HepG2 (cell line): Measurements from ENCODE around the gene WIPF2. TPM values are rescaled to one million over a fixed set of nuclear protein-coding genes. Genes with fewer than 3 reads are reported as not detected.

Experiments
- BHLHE40 ChIP-seq: IDR thresholded peaks from 2 replicates; pipeline ENCODE4 v1.6.1; 2011; ENCODE audit warnings: low read length, improper control_type of control experiment
- ELF4 ChIP-seq: sonication (generic); formaldehyde crosslinking; IDR thresholded peaks from 2 replicates; pipeline ENCODE4 v1.5.0; 2020; ENCODE audit warnings: missing genetic modification reagents, mild to moderate bottlenecking, moderate library complexity, borderline replicate concordance
- FOXC1 ChIP-seq: sonication (generic); formaldehyde crosslinking; IDR thresholded peaks from 2 replicates; pipeline ENCODE4 v1.8.0; 2022; ENCODE audit warnings: mild to moderate bottlenecking, missing genetic modification reagents, borderline replicate concordance
- MAFG ChIP-seq: sonication (generic); formaldehyde crosslinking; IDR thresholded peaks from 2 replicates; pipeline ENCODE4 v1.5.1; 2020; ENCODE audit warnings: mild to moderate bottlenecking, missing genetic modification reagents
- MTF2 ChIP-seq: sonication (generic); formaldehyde crosslinking; IDR thresholded peaks from 2 replicates; pipeline ENCODE4 v1.5.0; 2020; ENCODE audit warnings: missing genetic modification reagents, borderline replicate concordance
- RARA ChIP-seq: IDR thresholded peaks from 2 replicates; pipeline ENCODE4 v1.6.1; 2016; ENCODE audit warnings: missing genetic modification reagents, missing compliant biosample characterization
- RNF2 ChIP-seq: fragments of 450-650 bp; conservative IDR thresholded peaks from 2 replicates; pipeline ENCODE4 v1.6.1; 2016; ENCODE audit warnings: low read depth
- ZBTB3 ChIP-seq: sonication (generic); formaldehyde crosslinking; IDR thresholded peaks from 2 replicates; pipeline ENCODE4 v1.4.0; 2020; ENCODE audit warnings: low read depth, mild to moderate bottlenecking, moderate library complexity, missing genetic modification reagents, borderline replicate concordance
- ZKSCAN1 ChIP-seq: fragments of 150-350 bp; IDR thresholded peaks from 2 replicates; pipeline ENCODE4 v1.6.1; 2014; ENCODE audit warnings: low read length
- ZNF235 ChIP-seq: sonication (generic); formaldehyde crosslinking; IDR thresholded peaks from 2 replicates; pipeline ENCODE4 v1.8.1; 2023; ENCODE audit warnings: mild to moderate bottlenecking, missing genetic modification reagents, borderline replicate concordance
- ZNF660 ChIP-seq: sonication (generic); formaldehyde crosslinking; IDR thresholded peaks from 2 replicates; pipeline ENCODE4 v1.5.1; 2020; ENCODE audit warnings: mild to moderate bottlenecking, low read depth, missing genetic modification reagents, borderline replicate concordance
- ZNF772 ChIP-seq: sonication (generic); formaldehyde crosslinking; IDR thresholded peaks from 2 replicates; pipeline ENCODE4 v1.5.0; 2020; ENCODE audit warnings: mild to moderate bottlenecking, missing genetic modification reagents
- polyA plus RNA-seq, 8 experiments: library from polyadenylated mRNA; depleted of rRNA in 3 of 8; stranded (reverse) in 7 of 8; unstranded in 1 of 8; fragments of >200 nt; fragmentation: Illumina TruSeq in 4 of 8; extraction: Trizol in 4 of 8; gene quantifications; 2 replicates each; pipeline versions ENCODE4 v1.2.1 to v1.2.3, GENCODE V29; 2011 to 2016; ENCODE audit warnings: low read depth in 4 of 8, missing spikeins in 1 of 8, mixed read lengths in 1 of 8; ENCODE audit not compliant: insufficient read depth in 1 of 8
- total RNA-seq, 5 experiments: library from RNA; depleted of rRNA; stranded (reverse); fragments of >200 nt; fragmentation: Illumina TruSeq; extraction: Trizol; gene quantifications; 2 replicates each; pipeline ENCODE4 v1.2.3, GENCODE V29; 2016; ENCODE audit warnings: low read depth in 1 of 5
- TF ChIP-seq, protein P1 (sequence below): sonication (generic); formaldehyde crosslinking; IDR thresholded peaks from 2 replicates; pipeline ENCODE4 v1.5.1; 2020; ENCODE audit warnings: mild to moderate bottlenecking, missing genetic modification reagents, moderate library complexity
- TF ChIP-seq, protein P2 (sequence below): IDR thresholded peaks from 2 replicates; pipeline ENCODE4 v1.6.1; 2016; ENCODE audit warnings: low read depth, missing genetic modification reagents, missing compliant biosample characterization
- TF ChIP-seq, protein P3 (sequence below): IDR thresholded peaks from 2 replicates; pipeline ENCODE4 v1.6.1; 2016
- TF ChIP-seq, protein P4 (sequence below): sonication (generic); formaldehyde crosslinking; IDR thresholded peaks from 2 replicates; pipeline ENCODE4 v1.5.0; 2020; ENCODE audit warnings: missing genetic modification reagents

Gene WIPF2
- total and polyA plus RNA-seq, 2 of the 13 experiments (the other 11 are each of a cell fraction or from before 2014, with no cell fraction given) = 7.2 to 10.8 TPM

DNA sequence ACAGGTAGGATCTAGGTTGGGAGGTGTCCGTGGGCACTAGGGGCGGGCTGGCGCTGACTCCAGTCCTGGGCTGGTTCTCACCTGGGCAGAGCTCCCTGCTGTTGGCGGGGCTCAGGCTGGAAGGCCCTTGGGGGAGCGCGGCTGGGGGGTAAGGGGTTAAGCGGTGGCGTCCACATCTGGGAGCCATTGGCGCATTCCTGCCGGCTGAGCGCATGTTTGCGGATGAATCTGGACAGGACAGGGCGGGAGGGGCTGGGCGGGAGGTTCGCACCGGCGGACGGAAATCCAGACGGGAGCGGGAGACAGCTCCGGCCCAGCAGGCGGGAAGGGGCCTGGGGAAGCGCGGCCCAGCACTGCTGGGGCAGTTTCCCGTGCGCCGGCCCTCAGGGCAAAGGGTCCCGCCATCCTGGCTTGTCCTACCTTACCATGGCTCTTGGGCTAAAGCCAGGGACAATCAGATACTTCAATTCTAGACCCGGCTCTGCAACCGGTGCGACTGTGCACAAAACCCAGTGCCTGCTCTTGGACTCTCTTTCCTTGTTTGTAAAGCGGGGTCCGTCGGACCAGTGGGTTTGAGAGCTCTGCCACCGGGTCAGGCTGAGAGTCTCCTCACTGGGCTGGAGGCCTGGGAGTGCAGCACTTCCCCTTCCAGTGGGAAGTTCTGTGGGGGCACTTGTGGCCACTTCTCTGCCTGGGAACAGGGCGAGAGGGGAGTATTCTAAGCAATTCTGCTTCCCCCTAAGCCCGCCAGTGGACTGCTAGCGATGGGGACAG is 97.7 kb downstream of the WIPF2 start (continued):
- TF ChIP-seq, protein P1, sequence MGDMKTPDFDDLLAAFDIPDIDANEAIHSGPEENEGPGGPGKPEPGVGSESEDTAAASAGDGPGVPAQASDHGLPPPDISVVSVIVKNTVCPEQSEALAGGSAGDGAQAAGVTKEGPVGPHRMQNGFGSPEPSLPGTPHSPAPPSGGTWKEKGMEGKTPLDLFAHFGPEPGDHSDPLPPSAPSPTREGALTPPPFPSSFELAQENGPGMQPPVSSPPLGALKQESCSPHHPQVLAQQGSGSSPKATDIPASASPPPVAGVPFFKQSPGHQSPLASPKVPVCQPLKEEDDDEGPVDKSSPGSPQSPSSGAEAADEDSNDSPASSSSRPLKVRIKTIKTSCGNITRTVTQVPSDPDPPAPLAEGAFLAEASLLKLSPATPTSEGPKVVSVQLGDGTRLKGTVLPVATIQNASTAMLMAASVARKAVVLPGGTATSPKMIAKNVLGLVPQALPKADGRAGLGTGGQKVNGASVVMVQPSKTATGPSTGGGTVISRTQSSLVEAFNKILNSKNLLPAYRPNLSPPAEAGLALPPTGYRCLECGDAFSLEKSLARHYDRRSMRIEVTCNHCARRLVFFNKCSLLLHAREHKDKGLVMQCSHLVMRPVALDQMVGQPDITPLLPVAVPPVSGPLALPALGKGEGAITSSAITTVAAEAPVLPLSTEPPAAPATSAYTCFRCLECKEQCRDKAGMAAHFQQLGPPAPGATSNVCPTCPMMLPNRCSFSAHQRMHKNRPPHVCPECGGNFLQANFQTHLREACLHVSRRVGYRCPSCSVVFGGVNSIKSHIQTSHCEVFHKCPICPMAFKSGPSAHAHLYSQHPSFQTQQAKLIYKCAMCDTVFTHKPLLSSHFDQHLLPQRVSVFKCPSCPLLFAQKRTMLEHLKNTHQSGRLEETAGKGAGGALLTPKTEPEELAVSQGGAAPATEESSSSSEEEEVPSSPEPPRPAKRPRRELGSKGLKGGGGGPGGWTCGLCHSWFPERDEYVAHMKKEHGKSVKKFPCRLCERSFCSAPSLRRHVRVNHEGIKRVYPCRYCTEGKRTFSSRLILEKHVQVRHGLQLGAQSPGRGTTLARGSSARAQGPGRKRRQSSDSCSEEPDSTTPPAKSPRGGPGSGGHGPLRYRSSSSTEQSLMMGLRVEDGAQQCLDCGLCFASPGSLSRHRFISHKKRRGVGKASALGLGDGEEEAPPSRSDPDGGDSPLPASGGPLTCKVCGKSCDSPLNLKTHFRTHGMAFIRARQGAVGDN (CRISPR knock-in tag) = peak; percentile 96
- TF ChIP-seq FOXC1 (CRISPR knock-in tag) = no peak
- TF ChIP-seq ZKSCAN1 = no peak
- 0 out of 2 replicates have a peak, but pooled peaks have one; percentile 50 for TF ChIP-seq ZNF235 (CRISPR knock-in tag)
- no peak for TF ChIP-seq BHLHE40
- TF ChIP-seq RNF2 = no peak
- TF ChIP-seq ZBTB3 = 0 out of 2 replicates have a peak, but pooled peaks have one; percentile 58
- TF ChIP-seq, protein P2, sequence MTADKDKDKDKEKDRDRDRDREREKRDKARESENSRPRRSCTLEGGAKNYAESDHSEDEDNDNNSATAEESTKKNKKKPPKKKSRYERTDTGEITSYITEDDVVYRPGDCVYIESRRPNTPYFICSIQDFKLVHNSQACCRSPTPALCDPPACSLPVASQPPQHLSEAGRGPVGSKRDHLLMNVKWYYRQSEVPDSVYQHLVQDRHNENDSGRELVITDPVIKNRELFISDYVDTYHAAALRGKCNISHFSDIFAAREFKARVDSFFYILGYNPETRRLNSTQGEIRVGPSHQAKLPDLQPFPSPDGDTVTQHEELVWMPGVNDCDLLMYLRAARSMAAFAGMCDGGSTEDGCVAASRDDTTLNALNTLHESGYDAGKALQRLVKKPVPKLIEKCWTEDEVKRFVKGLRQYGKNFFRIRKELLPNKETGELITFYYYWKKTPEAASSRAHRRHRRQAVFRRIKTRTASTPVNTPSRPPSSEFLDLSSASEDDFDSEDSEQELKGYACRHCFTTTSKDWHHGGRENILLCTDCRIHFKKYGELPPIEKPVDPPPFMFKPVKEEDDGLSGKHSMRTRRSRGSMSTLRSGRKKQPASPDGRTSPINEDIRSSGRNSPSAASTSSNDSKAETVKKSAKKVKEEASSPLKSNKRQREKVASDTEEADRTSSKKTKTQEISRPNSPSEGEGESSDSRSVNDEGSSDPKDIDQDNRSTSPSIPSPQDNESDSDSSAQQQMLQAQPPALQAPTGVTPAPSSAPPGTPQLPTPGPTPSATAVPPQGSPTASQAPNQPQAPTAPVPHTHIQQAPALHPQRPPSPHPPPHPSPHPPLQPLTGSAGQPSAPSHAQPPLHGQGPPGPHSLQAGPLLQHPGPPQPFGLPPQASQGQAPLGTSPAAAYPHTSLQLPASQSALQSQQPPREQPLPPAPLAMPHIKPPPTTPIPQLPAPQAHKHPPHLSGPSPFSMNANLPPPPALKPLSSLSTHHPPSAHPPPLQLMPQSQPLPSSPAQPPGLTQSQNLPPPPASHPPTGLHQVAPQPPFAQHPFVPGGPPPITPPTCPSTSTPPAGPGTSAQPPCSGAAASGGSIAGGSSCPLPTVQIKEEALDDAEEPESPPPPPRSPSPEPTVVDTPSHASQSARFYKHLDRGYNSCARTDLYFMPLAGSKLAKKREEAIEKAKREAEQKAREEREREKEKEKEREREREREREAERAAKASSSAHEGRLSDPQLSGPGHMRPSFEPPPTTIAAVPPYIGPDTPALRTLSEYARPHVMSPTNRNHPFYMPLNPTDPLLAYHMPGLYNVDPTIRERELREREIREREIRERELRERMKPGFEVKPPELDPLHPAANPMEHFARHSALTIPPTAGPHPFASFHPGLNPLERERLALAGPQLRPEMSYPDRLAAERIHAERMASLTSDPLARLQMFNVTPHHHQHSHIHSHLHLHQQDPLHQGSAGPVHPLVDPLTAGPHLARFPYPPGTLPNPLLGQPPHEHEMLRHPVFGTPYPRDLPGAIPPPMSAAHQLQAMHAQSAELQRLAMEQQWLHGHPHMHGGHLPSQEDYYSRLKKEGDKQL (CRISPR knock-in tag) = 0 out of 2 replicates have a peak, but pooled peaks have one; percentile 45
- no peak for TF ChIP-seq ELF4 (CRISPR knock-in tag)
- TF ChIP-seq MAFG (CRISPR knock-in tag) = no peak
- TF ChIP-seq, protein P3, sequence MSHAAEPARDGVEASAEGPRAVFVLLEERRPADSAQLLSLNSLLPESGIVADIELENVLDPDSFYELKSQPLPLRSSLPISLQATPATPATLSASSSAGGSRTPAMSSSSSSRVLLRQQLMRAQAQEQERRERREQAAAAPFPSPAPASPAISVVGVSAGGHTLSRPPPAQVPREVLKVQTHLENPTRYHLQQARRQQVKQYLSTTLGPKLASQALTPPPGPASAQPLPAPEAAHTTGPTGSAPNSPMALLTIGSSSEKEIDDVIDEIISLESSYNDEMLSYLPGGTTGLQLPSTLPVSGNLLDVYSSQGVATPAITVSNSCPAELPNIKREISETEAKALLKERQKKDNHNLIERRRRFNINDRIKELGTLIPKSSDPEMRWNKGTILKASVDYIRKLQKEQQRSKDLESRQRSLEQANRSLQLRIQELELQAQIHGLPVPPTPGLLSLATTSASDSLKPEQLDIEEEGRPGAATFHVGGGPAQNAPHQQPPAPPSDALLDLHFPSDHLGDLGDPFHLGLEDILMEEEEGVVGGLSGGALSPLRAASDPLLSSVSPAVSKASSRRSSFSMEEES (CRISPR knock-in tag) = no peak; the same call in 1 of the 2 replicates
- TF ChIP-seq ZNF660 (CRISPR knock-in tag) = no peak
- TF ChIP-seq, protein P4, sequence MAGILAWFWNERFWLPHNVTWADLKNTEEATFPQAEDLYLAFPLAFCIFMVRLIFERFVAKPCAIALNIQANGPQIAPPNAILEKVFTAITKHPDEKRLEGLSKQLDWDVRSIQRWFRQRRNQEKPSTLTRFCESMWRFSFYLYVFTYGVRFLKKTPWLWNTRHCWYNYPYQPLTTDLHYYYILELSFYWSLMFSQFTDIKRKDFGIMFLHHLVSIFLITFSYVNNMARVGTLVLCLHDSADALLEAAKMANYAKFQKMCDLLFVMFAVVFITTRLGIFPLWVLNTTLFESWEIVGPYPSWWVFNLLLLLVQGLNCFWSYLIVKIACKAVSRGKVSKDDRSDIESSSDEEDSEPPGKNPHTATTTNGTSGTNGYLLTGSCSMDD (CRISPR knock-in tag) = no peak
- TF ChIP-seq ZNF772 = peak; percentile 90; the same call in 1 of the 2 replicates
- TF ChIP-seq RARA (CRISPR knock-in tag) = peak; percentile 50; the same call in 1 of the 2 replicates
- no peak for TF ChIP-seq MTF2 (CRISPR knock-in tag)
